Lung (tissue), 12 donors: ENCODE measurements around the gene CASP14. TPM values are rescaled to one million over a fixed set of nuclear protein-coding genes. Genes with fewer than 3 reads are reported as not detected.
A peak's percentile ranks its signal among the peaks of the same experiment; 100 is the strongest.

Experiments used
- ATAC-seq: fragments of 200-7000 bp; cut with Tn5 transposase; one replicate; pipeline ENCODE4 v1.9.1; 2020; ENCODE audit warnings: moderate number of reproducible peaks; ENCODE audit not compliant: insufficient read depth, low FRiP score
- DNase-seq, 3 donors: peaks; one replicate each; pipeline ENCODE4 v3.0.0-alpha.2; 2013 to 2017
- H3K27ac ChIP-seq, 2 donors: one replicate each; pipeline ENCODE4 v1.5.1; 2013; ENCODE audit warnings: mild to moderate bottlenecking in 2 of 2, moderate library complexity in 2 of 2, control low read depth in 1 of 2, inconsistent platforms in 1 of 2, low read depth in 1 of 2, low read length in 1 of 2
- H3K27me3 ChIP-seq, 3 donors: one replicate each; pipeline ENCODE4 v1.5.1; 2013; ENCODE audit warnings: low read length in 2 of 3; ENCODE audit not compliant: control insufficient read depth in 3 of 3, insufficient read depth in 3 of 3
- H3K36me3 ChIP-seq, 4 donors: one replicate each; pipeline ENCODE4 v1.5.1; 2013; ENCODE audit warnings: low read length in 4 of 4, mild to moderate bottlenecking in 1 of 4, moderate library complexity in 1 of 4; ENCODE audit not compliant: control insufficient read depth in 4 of 4, insufficient read depth in 4 of 4
- H3K4me1 ChIP-seq, 5 donors: one replicate each; pipeline ENCODE4 v1.5.1; 2013; ENCODE audit warnings: low read length in 5 of 5, mild to moderate bottlenecking in 2 of 5, moderate library complexity in 1 of 5; ENCODE audit not compliant: control insufficient read depth in 5 of 5, insufficient read depth in 5 of 5
- H3K4me3 ChIP-seq: one replicate; pipeline ENCODE4 v1.5.1; 2013; ENCODE audit warnings: mild to moderate bottlenecking, control low read depth, moderate library complexity
- H3K9ac ChIP-seq, 2 donors: one replicate each; pipeline ENCODE4 v1.5.1; 2013; ENCODE audit warnings: low read length in 2 of 2, control low read depth in 1 of 2; ENCODE audit not compliant: insufficient read depth in 1 of 2
- H3K9me3 ChIP-seq, 4 donors: one replicate each; pipeline ENCODE4 v1.5.1; 2013; ENCODE audit warnings: low read length in 3 of 4, mild to moderate bottlenecking in 1 of 4, moderate library complexity in 1 of 4; ENCODE audit not compliant: control insufficient read depth in 4 of 4, insufficient read depth in 3 of 4
- CTCF ChIP-seq: IDR thresholded peaks from 2 replicates; pipeline ENCODE4 v1.5.1; 2012; ENCODE audit warnings: mild to moderate bottlenecking; ENCODE audit errors: control extremely low read depth, extremely low read depth
- WGBS, 2 donors: extraction: QIAGEN DNeasy Blood & Tissue Kit; methylation state at CpG; one replicate each; pipeline ENCODE4 v1.1.7; 2013; 5-methylcytosine and 5-hydroxymethylcytosine counted together
- polyA plus RNA-seq, 2 donors: library from polyadenylated mRNA; stranded (reverse); fragments of 200-250 nt; gene quantifications; one replicate each; pipeline ENCODE4 v1.2.1, GENCODE V29; 2013
- total RNA-seq, 2 donors: library from RNA; depleted of rRNA in 1 of 2; stranded (reverse); fragments of >200 nt in 1 of 2; gene quantifications; one replicate each; pipeline ENCODE4 v1.2.1, GENCODE V29; 2014 to 2021
- donor health status: control.
- donor health status: control.
- donor health status: Bipolar disorder and iron deficiency.
- donor health status: healthy.
- donor health status: DM: yes; HTN: yes; CAD: no.

Gene CASP14
- total and polyA plus RNA-seq, 4 donors, result not detected

DNA sequence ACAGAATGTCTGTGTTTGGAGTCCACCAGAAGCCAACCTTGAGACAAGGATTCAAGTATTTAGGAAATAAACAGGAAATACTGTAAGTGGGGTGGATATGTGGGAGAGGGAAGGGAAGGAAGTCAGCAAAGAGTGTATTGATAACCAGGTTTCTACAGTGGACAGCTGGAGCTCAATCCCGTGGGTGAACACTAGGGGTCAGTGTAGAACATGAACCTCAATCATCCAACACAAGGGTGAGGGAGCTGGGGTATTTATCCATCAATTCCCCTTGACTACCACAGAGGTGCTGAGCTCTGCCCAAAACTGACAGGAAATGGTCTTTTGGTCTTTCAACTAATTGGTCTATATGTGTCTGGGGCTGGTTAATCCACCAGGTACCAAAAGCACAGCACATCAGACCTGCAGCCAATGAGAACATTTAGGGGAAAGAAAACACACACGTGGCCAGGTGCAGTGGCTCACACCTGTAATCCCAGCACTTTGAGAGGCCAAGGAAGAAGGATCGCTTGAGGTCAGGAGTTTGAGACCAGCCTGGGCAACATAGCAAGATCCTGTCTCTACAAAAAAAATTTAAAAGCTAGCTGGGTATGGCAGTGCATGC, 52.3 kb downstream of the CASP14 start:
- H3K9ac ChIP-seq, result no peak overlapping the region
- ATAC-seq (no peak), DNase-seq (peak in 2 of 3 donors; percentile 27 to 34)
- no peak overlapping the region for H3K27ac ChIP-seq
- H3K27me3 ChIP-seq, result no peaks in the 10 kb centered on the region
- peaks cover 0 to 5% (median 0%) of the 10 kb centered on the region in 5 donors for H3K4me1 ChIP-seq
- no peaks in the 10 kb centered on the region for H3K36me3 ChIP-seq
- H3K4me3 ChIP-seq, result no peak overlapping the region
- TF ChIP-seq CTCF, result peak; percentile 42
- WGBS, 2 donors, result 64 to 67% methylated on average over 3 of the region's 3 CpGs
- H3K9me3 ChIP-seq, result peaks cover 2 to 4% (median 4%) of the 10 kb centered on the region in 4 donors

GRCh38 chr19:15104003-15104402, 54.7 kb downstream of the CASP14 start:
- 80 to 93% methylated on average over 1 of the region's 1 CpG for WGBS, 2 donors
- Histone ChIP-seq H3K27ac (no peak overlapping the region), H3K9ac (no peak overlapping the region), H3K9me3 (peaks cover 2 to 4% (median 4%) of the 10 kb centered on the region in 4 donors), H3K4me1 (peaks cover 0 to 12% (median 5%) of the 10 kb centered on the region in 5 donors), H3K4me3 (no peak overlapping the region), H3K36me3 (peaks cover 0 to 2% (median 2%) of the 10 kb centered on the region in 4 donors), H3K27me3 (no peaks in the 10 kb centered on the region)
- ATAC-seq, result no peak
- TF ChIP-seq CTCF, result no peak
- DNase-seq, result no peak

- H3K9ac ChIP-seq, result no peak overlapping the region
- peaks cover 0 to 12% (median 5%) of the 10 kb centered on the region in 5 donors for H3K4me1 ChIP-seq
- TF ChIP-seq CTCF, result no peak
- 88 to 92% methylated on average over 1 of the region's 1 CpG for WGBS, 2 donors
- H3K27me3 ChIP-seq, result no peaks in the 10 kb centered on the region
- ATAC-seq (no peak), DNase-seq (no peak)
- no peak overlapping the region for H3K4me3 ChIP-seq
- no peak overlapping the region for H3K27ac ChIP-seq
- peaks cover 2 to 4% (median 4%) of the 10 kb centered on the region in 4 donors for H3K9me3 ChIP-seq
- peaks cover 0 to 5% (median 3%) of the 10 kb centered on the region in 4 donors for H3K36me3 ChIP-seq
These were observed 55.1 kb downstream of the CASP14 start for GRCh38 chr19:15104411-15104810.
